CD4-positive, alpha-beta T cell treated with Interleukin-15 for 1 hour (primary cell): ENCODE measurements around the gene HUWE1.

Experiments
- DNase-seq: peaks from one replicate; pipeline ENCODE4 v3.0.0-alpha.2; 2020

HUWE1 gene

GRCh38 chrX:53494436-53494835 is 192.1 kb downstream of the HUWE1 start:
- DNase-seq, result no peak

GRCh38 chrX:53486285-53486684 is 200.2 kb downstream of the HUWE1 start:
- DNase-seq, result no peak

- DNase-seq, result no peak
These were observed 202.6 kb downstream of the HUWE1 start for GRCh38 chrX:53483838-53484405.

GRCh38 chrX:53483416-53483815 is 203.1 kb downstream of the HUWE1 start:
- DNase-seq, result no peak
